Mammary epithelial cell (primary cell): ENCODE measurements around the gene TMEM245.

Experiments used
- EZH2 ChIP-seq: IDR thresholded peaks from 2 replicates; pipeline ENCODE4 v1.6.1; 2012; ENCODE audit warnings: low read length, inconsistent platforms, borderline replicate concordance
- TF ChIP-seq, protein P1 (sequence below), 2 donors: IDR thresholded peaks in 1 of 2; conservative IDR thresholded peaks in 1 of 2; 2 replicates each; pipeline ENCODE4 v1.5.1; 2011 to 2012; ENCODE audit warnings: inconsistent platforms in 2 of 2, low read length in 2 of 2, mild to moderate bottlenecking in 2 of 2, control low read depth in 1 of 2, low read depth in 1 of 2; ENCODE audit not compliant: insufficient read depth in 1 of 2; ENCODE audit errors: extremely low read depth in 1 of 2

- TF ChIP-seq, protein P1, sequence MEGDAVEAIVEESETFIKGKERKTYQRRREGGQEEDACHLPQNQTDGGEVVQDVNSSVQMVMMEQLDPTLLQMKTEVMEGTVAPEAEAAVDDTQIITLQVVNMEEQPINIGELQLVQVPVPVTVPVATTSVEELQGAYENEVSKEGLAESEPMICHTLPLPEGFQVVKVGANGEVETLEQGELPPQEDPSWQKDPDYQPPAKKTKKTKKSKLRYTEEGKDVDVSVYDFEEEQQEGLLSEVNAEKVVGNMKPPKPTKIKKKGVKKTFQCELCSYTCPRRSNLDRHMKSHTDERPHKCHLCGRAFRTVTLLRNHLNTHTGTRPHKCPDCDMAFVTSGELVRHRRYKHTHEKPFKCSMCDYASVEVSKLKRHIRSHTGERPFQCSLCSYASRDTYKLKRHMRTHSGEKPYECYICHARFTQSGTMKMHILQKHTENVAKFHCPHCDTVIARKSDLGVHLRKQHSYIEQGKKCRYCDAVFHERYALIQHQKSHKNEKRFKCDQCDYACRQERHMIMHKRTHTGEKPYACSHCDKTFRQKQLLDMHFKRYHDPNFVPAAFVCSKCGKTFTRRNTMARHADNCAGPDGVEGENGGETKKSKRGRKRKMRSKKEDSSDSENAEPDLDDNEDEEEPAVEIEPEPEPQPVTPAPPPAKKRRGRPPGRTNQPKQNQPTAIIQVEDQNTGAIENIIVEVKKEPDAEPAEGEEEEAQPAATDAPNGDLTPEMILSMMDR (conservative IDR thresholded peaks at IDR 0.05 in 1 of 2, IDR thresholded peaks at IDR 0.05 in 1 of 2; ENCODE audit: extremely low read depth in 1 of 2, insufficient read depth in 1 of 2, low read depth in 1 of 2, low read length in 2 of 2) = no peak
- TF ChIP-seq EZH2 = no peak
Measured at GRCh38 chr9:109002141-109002540, 117.6 kb downstream of the TMEM245 start.
